WTC11 (cell line): ENCODE results near the gene HELZ. TPM values are rescaled to one million over a fixed set of nuclear protein-coding genes. Genes with fewer than 3 reads are reported as not detected.

Experiments used
- ATAC-seq: fragments of 200-7000 bp; cut with Tn5 transposase; 2 replicates; pipeline ENCODE4 v1.10.0; 2021; ENCODE audit warnings: mild to moderate bottlenecking, moderate library complexity
- CTCF ChIA-PET: fragments of 300-600 bp; sonication (Branson Sonifier 250); formaldehyde crosslinking; loops from one replicate; lab custom pipeline; 2021; ENCODE audit warnings: antibody characterized with exemption; lab: Charles Lee
- POLR2A ChIA-PET: fragments of 350-600 bp; sonication (Branson Sonifier 250); formaldehyde crosslinking; loops from one replicate; lab custom pipeline; 2021; ENCODE audit warnings: antibody characterized with exemption; lab: Charles Lee
- DNase-seq: peaks from one replicate; pipeline ENCODE4 v3.0.0; 2021; ENCODE audit warnings: low spot score
- H3K27ac Mint-ChIP-seq: 2 replicates; pipeline ENCODE4 v1.8.0; 2021; ENCODE audit warnings: mixed read lengths
- H3K27me3 Mint-ChIP-seq: 2 replicates; pipeline ENCODE4 v1.8.0; 2021; ENCODE audit warnings: low read depth, mild to moderate bottlenecking, moderate library complexity, mixed read lengths
- H3K36me3 Mint-ChIP-seq: 2 replicates; pipeline ENCODE4 v1.8.0; 2021; ENCODE audit warnings: mixed read lengths
- H3K4me1 Mint-ChIP-seq: 2 replicates; pipeline ENCODE4 v1.8.0; 2022; ENCODE audit warnings: mixed read lengths
- H3K4me3 Mint-ChIP-seq: 2 replicates; pipeline ENCODE4 v1.8.0; 2021; ENCODE audit warnings: mild to moderate bottlenecking, moderate library complexity, mixed read lengths
- H3K9me3 Mint-ChIP-seq: 2 replicates; pipeline ENCODE4 v1.8.0; 2021; ENCODE audit warnings: mixed read lengths
- CBFB ChIP-seq: sonication (generic); formaldehyde crosslinking; IDR thresholded peaks from 2 replicates; pipeline ENCODE4 v1.8.1; 2022; ENCODE audit warnings: mild to moderate bottlenecking, low read depth, missing genetic modification reagents
- E2F5 ChIP-seq: sonication (generic); formaldehyde crosslinking; IDR thresholded peaks from 2 replicates; pipeline ENCODE4 v1.8.1; 2022; ENCODE audit warnings: mild to moderate bottlenecking, moderate library complexity, missing genetic modification reagents
- EMX1 ChIP-seq: fragments of 250-450 bp; sonication (Bioruptor Pico); IDR thresholded peaks from 2 replicates; pipeline ENCODE4 v1.8.0; 2021; ENCODE audit warnings: mild to moderate bottlenecking
- ERG ChIP-seq: fragments of 250-450 bp; sonication (Bioruptor Pico); IDR thresholded peaks from 2 replicates; pipeline ENCODE4 v1.8.0; 2021; ENCODE audit warnings: mild to moderate bottlenecking
- GTF2I ChIP-seq: fragments of 250-450 bp; sonication (Bioruptor Pico); conservative IDR thresholded peaks from 2 replicates; pipeline ENCODE4 v1.4.0; 2021; ENCODE audit warnings: mild to moderate bottlenecking
- SP1 ChIP-seq: sonication (generic); formaldehyde crosslinking; conservative IDR thresholded peaks from 2 replicates; pipeline ENCODE4 v1.8.1; 2022; ENCODE audit warnings: missing genetic modification reagents
- ZNF121 ChIP-seq: sonication (generic); formaldehyde crosslinking; IDR thresholded peaks from 2 replicates; pipeline ENCODE4 v1.8.0; 2023; ENCODE audit warnings: missing genetic modification reagents
- total RNA-seq: library from RNA; stranded (reverse); gene quantifications from 3 replicates; pipeline ENCODE4 v1.2.3, GENCODE V29; 2021
- TF ChIP-seq, protein P1 (sequence below): fragments of 250-450 bp; sonication (Bioruptor Pico); IDR thresholded peaks from 2 replicates; pipeline ENCODE4 v1.9.0; 2021; ENCODE audit warnings: mild to moderate bottlenecking, borderline replicate concordance
- TF ChIP-seq, protein P2 (sequence below): sonication (generic); formaldehyde crosslinking; IDR thresholded peaks from 2 replicates; pipeline ENCODE4 v1.8.1; 2023; ENCODE audit warnings: mild to moderate bottlenecking, missing genetic modification reagents
- TF ChIP-seq, protein P3 (sequence below): fragments of 200-600 bp; IDR thresholded peaks from 2 replicates; pipeline ENCODE4 v1.8.0; 2022; ENCODE audit warnings: antibody characterized with exemption
- TF ChIP-seq, protein P4 (sequence below): sonication (generic); formaldehyde crosslinking; IDR thresholded peaks from 2 replicates; pipeline ENCODE4 v1.8.0; 2022; ENCODE audit warnings: missing genetic modification reagents

The HELZ gene
- total RNA-seq, 1 experiment from 2014 or later, result 49.1 TPM

GRCh38 chr17:67248291-67248690 lies 3.3 kb upstream of the HELZ start:
- no peaks in the 10 kb centered on the region for H3K9me3 Mint-ChIP-seq
- DNase-seq (no peak), ATAC-seq (no peak)
- no peaks in the 10 kb centered on the region for H3K27me3 Mint-ChIP-seq
- peaks cover 26% of the 10 kb centered on the region for H3K4me1 Mint-ChIP-seq
- peak overlapping the region; percentile 76 for H3K27ac Mint-ChIP-seq
- POLR2A ChIA-PET, result no interaction called here
- CTCF ChIA-PET, result interaction anchor here (1.5 kb wide), 1 partner anchor 24 kb away, joined by 3 read pairs; no protein-coding TSS in a partner anchor
- H3K4me3 Mint-ChIP-seq, result peak overlapping the region; percentile 28; the same call in 1 of the 2 replicates
- TF ChIP-seq ZNF121 (no peak), EMX1 (no peak), GTF2I (CRISPR knock-in tag) (no peak), CBFB (CRISPR knock-in tag) (no peak), SP1 (CRISPR knock-in tag) (no peak), E2F5 (CRISPR knock-in tag) (no peak), ERG (CRISPR knock-in tag) (no peak)
- TF ChIP-seq, protein P1, sequence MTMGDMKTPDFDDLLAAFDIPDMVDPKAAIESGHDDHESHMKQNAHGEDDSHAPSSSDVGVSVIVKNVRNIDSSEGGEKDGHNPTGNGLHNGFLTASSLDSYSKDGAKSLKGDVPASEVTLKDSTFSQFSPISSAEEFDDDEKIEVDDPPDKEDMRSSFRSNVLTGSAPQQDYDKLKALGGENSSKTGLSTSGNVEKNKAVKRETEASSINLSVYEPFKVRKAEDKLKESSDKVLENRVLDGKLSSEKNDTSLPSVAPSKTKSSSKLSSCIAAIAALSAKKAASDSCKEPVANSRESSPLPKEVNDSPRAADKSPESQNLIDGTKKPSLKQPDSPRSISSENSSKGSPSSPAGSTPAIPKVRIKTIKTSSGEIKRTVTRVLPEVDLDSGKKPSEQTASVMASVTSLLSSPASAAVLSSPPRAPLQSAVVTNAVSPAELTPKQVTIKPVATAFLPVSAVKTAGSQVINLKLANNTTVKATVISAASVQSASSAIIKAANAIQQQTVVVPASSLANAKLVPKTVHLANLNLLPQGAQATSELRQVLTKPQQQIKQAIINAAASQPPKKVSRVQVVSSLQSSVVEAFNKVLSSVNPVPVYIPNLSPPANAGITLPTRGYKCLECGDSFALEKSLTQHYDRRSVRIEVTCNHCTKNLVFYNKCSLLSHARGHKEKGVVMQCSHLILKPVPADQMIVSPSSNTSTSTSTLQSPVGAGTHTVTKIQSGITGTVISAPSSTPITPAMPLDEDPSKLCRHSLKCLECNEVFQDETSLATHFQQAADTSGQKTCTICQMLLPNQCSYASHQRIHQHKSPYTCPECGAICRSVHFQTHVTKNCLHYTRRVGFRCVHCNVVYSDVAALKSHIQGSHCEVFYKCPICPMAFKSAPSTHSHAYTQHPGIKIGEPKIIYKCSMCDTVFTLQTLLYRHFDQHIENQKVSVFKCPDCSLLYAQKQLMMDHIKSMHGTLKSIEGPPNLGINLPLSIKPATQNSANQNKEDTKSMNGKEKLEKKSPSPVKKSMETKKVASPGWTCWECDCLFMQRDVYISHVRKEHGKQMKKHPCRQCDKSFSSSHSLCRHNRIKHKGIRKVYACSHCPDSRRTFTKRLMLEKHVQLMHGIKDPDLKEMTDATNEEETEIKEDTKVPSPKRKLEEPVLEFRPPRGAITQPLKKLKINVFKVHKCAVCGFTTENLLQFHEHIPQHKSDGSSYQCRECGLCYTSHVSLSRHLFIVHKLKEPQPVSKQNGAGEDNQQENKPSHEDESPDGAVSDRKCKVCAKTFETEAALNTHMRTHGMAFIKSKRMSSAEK (CRISPR knock-in tag), result no peak
- TF ChIP-seq, protein P2, sequence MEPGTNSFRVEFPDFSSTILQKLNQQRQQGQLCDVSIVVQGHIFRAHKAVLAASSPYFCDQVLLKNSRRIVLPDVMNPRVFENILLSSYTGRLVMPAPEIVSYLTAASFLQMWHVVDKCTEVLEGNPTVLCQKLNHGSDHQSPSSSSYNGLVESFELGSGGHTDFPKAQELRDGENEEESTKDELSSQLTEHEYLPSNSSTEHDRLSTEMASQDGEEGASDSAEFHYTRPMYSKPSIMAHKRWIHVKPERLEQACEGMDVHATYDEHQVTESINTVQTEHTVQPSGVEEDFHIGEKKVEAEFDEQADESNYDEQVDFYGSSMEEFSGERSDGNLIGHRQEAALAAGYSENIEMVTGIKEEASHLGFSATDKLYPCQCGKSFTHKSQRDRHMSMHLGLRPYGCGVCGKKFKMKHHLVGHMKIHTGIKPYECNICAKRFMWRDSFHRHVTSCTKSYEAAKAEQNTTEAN (CRISPR knock-in tag), result no peak
- TF ChIP-seq, protein P3, sequence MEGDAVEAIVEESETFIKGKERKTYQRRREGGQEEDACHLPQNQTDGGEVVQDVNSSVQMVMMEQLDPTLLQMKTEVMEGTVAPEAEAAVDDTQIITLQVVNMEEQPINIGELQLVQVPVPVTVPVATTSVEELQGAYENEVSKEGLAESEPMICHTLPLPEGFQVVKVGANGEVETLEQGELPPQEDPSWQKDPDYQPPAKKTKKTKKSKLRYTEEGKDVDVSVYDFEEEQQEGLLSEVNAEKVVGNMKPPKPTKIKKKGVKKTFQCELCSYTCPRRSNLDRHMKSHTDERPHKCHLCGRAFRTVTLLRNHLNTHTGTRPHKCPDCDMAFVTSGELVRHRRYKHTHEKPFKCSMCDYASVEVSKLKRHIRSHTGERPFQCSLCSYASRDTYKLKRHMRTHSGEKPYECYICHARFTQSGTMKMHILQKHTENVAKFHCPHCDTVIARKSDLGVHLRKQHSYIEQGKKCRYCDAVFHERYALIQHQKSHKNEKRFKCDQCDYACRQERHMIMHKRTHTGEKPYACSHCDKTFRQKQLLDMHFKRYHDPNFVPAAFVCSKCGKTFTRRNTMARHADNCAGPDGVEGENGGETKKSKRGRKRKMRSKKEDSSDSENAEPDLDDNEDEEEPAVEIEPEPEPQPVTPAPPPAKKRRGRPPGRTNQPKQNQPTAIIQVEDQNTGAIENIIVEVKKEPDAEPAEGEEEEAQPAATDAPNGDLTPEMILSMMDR, result no peak
- TF ChIP-seq, protein P4, sequence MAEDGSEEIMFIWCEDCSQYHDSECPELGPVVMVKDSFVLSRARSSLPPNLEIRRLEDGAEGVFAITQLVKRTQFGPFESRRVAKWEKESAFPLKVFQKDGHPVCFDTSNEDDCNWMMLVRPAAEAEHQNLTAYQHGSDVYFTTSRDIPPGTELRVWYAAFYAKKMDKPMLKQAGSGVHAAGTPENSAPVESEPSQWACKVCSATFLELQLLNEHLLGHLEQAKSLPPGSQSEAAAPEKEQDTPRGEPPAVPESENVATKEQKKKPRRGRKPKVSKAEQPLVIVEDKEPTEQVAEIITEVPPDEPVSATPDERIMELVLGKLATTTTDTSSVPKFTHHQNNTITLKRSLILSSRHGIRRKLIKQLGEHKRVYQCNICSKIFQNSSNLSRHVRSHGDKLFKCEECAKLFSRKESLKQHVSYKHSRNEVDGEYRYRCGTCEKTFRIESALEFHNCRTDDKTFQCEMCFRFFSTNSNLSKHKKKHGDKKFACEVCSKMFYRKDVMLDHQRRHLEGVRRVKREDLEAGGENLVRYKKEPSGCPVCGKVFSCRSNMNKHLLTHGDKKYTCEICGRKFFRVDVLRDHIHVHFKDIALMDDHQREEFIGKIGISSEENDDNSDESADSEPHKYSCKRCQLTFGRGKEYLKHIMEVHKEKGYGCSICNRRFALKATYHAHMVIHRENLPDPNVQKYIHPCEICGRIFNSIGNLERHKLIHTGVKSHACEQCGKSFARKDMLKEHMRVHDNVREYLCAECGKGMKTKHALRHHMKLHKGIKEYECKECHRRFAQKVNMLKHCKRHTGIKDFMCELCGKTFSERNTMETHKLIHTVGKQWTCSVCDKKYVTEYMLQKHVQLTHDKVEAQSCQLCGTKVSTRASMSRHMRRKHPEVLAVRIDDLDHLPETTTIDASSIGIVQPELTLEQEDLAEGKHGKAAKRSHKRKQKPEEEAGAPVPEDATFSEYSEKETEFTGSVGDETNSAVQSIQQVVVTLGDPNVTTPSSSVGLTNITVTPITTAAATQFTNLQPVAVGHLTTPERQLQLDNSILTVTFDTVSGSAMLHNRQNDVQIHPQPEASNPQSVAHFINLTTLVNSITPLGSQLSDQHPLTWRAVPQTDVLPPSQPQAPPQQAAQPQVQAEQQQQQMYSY (CRISPR knock-in tag), result no peak
- H3K36me3 Mint-ChIP-seq, result peaks cover 3% of the 10 kb centered on the region; the same call in 1 of the 2 replicates
